ENCODE results near the gene GYS1.

GRCh38 chr19:49009828-49010227, 16.7 kb upstream of the GYS1 start:
- TF ChIP-seq CTCF (tag by site-specific recombination; IDR thresholded peaks at IDR 0.05), result no peak
- no peak for TF ChIP-seq ZNF394 (tag by site-specific recombination; IDR thresholded peaks at IDR 0.05; ENCODE audit: borderline replicate concordance)
- TF ChIP-seq ZBTB11 (tag by site-specific recombination; conservative IDR thresholded peaks at IDR 0.05; ENCODE audit: low read depth), result no peak
- TF ChIP-seq ZBTB8A (tag by site-specific recombination; IDR thresholded peaks at IDR 0.05), result no peak
- no peak for TF ChIP-seq ZBTB10 (tag by site-specific recombination; IDR thresholded peaks at IDR 0.05)
- TF ChIP-seq ZNF629 (tag by site-specific recombination; IDR thresholded peaks at IDR 0.05), result no peak

Measured in HEK293 (cell line).